NCI-H1092 (cell line): ENCODE measurements around the gene PIK3CA.

Experiments
- DNase-seq: peaks from one replicate; lab custom pipeline; 2025; lab: John Stamatoyannopoulos, UW

The PIK3CA gene

DNA sequence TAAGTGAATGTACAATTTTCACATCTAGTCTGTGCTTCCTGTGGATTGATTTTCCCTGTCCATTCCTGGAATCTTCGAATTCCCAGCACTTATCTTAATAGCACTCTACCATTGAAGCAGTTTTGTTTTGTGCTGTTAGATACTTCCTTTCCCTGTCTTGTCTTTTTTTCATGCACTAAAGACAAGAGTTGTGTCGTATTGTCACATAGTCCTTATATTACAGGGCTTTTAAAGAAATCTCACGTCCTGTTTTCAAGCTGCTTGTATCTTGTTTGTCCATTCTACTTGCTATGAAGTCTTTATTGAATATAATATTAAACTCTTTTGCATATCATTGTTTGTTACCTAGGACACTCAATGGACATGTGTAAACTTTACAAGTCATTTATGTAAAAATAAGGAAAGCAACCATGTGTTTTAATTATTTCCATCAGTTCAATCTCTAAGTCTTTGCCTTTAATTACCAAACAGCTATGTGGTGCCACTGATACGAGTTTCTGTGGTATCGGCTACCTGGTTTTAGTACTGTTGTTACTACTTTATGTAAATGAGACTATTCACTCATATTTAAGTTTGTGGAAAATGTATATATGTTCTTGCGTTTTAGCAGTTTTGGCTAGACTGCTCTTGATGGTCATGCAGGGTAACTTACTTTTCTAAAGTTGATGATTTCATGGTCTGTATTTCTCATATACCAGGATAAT lies 10.3 kb downstream of the PIK3CA start:
- DNase-seq, result no peak

DNA sequence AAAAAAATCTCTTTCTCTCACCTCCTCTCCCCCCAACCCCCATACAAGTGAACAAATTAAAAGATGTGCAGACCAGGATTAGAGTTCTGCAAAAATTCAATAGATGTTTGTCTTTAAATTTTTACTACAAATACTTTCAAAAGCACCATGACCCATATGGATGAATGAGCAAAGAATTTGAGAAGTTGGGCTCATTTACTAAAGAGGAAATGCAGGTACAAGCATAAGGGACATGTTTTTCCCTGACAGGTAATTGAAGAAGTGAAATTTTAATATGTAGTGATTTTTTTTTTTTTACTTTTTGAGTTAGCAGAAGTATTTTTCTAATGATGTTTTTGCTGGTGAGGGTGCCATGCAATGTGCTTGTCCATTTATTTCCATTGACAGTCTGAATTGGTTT lies 15.3 kb downstream of the PIK3CA start:
- DNase-seq, result no peak

DNA sequence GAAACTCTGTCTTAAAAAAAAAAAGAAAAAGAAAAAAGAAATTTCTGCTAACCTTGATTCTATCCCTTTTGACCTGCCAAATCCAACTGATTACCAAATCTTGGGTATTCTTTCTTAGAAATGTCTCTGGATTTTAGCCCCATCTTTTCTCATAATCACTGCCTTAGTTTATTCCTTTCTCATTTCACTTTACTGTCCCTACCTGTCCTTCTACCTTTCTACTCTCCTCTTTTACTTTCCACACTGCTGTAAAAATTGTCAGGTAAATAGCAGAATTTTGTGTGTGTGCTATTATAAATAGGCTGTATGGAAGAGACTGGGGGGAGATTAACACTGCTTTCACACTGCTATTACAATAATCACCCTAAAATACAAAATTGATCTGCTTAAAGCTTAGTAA lies 16.7 kb downstream of the PIK3CA start:
- DNase-seq, result no peak

DNA sequence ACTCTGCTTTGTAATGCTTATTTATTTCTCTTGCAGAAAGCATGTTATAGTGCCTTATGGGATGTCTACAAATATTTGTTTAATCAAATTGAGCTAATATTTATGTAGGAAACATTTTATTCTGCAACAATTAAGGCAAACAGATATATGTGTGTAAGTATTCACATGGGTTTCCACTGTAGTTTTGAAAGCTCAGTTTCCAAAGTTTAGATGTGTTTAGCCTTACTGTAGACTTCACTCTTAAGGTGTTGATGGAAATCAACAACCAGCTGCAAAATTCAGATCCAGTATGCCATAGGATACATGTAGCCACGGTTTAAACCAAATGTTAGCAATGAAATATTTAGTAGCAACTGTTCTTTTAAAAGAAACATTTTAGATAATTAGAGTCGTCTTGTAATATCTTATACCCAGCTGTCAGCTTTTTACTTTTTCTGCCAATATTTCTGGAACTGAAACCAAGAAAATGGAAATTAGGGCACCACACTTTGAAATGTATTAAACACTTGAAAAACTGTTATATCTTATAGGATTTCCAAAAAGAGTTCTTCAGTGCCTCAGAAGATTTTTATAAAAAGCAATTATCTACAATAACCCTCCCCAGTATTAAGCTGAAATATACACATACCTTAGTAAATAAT lies 18.5 kb downstream of the PIK3CA start:
- no peak for DNase-seq

DNA sequence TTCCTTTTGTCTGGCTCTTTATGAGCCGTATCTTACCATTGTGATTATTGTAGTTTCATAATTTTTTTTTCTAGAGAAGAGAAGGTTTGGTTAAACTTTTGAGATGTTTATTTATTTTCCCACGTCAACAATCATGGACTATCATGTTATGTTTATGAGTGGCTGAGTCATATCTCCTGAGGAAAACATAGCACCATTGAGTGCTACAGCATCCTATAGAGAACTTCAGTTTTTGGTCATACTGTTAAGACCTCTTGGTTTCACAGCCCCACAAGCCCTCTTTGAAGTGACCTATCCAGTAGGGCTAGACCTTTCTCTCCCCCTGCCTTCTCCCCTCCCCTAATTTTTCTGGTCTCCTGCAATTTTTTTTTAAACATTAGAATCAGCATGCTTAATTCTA lies 20.8 kb downstream of the PIK3CA start:
- no peak for DNase-seq

DNA sequence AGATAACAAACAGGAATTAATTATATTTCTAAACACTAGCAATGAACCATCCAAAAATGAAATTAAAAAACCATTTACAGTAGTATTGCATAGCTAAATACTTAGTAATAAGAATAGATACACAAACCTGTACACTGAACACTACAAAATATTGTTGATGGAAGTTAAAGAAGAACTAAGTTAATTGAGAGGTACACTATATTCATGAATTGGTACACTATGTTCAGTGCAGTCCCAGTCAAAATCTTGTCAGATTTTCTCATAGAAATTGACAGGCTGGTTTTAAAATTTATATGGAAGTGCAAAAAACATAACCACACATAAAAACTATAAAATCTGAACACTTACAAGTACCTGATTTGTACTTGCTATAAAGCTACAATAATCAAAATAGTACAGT lies 24.4 kb downstream of the PIK3CA start:
- no peak for DNase-seq

DNA sequence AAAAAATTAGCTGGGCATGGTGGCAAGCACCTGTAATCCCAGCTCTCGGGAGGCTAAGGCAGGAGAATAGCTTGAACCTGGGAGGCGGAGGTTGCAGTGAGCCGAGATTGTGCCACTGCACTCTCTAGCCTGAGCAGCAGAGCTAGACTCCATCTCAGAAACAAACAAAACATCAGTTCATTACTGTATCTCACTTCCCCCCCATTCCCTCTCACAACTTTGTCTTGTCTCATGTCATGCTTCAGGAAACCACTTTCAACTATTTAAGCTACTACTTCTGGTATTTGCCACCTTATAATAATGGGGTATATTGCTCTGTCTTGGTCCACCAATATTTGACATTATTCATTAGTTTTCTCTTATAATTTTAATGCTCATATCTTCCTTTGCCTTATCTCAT lies 26.2 kb downstream of the PIK3CA start:
- DNase-seq, result no peak

DNA sequence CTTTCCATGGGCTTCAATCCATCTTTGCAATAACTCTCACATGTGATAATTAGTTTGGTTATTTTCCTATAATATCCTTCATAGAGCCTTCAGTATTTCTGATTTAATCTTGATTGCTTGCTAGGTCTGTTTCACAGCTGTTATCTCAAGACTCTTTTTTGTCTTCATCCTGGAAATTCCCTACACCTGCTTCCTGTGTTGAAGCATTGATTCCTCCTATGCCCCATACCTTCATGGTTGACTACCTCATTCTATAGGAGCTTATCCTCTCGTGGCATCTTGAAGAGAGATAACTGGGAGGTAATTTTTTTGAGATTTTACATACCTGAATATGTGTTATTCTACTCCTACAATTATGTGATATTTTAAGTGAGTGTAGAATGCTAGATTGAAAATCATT lies 26.7 kb downstream of the PIK3CA start:
- DNase-seq, result no peak

DNA sequence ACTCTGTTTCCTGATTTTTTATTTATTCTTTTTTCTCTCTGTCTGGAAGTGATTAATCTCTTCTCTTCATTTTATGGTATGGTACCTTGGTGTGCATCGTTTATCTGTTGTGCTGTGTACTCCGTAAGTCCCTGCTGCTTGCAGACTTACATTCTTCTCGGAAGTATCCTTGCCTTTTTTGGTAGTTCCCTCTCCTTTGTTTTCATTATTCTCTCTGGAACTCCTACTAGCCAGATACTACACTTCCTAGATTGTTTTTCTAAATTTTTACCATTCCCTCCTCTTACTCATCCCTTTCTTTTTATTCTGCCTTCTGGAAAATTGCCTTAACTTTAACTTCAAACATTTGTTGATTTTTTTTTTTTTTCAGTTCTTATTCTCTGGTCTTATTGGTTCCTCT lies 27.2 kb downstream of the PIK3CA start:
- DNase-seq, result no peak

DNA sequence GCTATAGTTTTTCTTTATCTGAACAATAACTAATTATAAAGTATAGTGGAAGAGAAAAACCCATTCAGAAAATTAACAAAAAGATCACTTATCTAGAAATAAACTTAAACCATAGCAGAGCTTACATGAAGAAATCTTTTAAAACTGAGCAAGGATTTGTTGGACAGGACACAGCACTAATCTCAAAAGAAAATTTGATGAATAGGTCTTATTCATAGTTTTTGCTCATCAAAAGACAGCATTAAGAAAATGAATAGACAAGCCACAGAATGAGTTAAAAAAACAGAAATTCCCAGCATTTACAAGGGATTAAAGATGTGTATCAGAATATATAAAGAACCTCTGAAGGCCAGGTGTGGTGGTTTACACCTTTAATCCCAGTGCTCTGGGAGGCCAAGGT lies 29.5 kb downstream of the PIK3CA start:
- DNase-seq, result no peak

DNA sequence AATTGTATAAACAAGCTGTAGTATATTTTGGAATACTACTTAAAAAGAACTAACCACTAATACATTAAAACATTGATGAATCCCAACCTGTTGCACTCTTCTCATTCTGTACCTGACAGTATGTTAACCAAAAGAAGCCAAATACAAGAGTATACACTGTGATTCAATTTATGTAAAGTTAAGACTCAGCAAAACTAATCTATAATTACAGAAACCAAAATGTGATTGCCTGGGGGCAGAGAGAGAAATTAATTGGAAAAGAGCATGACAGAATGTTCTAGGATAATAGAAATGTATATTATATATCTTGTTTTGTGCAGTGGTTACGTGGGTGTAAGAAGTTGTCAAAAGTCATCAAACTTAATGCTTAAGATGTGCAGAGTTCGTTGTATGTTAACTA lies 31.1 kb downstream of the PIK3CA start:
- DNase-seq, result no peak

DNA sequence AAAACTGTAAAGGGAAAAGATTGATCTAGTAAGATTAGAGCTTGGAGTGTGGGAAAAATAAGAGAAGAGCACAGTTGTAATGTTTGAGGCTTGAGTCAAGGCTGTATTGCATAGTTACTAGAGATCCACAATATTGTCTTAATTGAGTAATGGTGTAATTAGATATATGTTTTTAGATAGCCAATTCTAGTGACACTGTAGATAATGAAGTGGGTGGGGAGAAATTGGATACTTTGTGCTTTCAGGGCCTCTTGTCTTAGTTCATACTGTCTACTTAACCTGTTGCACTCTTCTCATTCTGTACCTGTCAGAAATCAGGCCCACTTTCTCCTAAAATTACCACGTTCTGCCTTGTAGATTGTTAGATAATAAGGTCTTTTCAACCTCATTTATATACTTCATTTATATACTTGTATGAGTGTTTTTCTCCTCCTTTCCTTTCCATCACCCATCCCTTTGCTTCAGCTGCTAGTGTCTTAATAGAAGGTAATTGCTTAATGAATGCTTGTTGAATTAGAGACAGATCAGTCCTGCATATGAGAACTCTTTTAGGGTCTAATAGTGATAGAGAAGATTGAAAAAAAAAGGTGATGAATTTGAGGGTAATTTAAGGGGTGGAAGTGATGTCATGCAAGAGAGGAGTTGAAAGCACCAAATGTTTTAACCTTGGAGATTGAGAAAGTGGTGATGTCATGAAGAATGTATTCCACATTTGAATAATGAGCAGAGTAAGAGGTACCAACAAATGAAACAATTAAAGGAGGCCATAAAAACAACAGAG lies 32.0 kb downstream of the PIK3CA start:
- DNase-seq, result no peak

DNA sequence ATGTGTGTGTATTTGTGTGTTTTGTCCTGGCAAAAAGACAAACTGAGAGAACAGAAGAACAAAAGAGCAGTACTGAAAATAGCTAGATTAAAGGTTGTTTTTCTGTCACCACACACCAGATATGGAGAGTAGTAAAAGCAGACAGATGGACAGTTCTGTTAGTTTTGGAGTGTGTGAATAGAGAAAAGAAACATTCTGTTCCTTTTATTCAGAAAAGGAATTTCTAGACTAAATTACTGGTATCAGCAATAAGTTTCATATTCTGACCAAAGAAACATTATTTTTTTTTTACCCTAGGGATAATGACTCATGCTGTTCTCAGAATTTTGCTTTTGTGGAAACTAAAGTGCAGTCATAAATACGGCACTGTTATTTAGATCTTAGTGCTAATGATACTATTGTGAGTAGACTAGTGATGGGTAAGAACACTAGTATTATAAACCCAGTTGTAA lies 32.9 kb downstream of the PIK3CA start:
- no peak for DNase-seq

DNA sequence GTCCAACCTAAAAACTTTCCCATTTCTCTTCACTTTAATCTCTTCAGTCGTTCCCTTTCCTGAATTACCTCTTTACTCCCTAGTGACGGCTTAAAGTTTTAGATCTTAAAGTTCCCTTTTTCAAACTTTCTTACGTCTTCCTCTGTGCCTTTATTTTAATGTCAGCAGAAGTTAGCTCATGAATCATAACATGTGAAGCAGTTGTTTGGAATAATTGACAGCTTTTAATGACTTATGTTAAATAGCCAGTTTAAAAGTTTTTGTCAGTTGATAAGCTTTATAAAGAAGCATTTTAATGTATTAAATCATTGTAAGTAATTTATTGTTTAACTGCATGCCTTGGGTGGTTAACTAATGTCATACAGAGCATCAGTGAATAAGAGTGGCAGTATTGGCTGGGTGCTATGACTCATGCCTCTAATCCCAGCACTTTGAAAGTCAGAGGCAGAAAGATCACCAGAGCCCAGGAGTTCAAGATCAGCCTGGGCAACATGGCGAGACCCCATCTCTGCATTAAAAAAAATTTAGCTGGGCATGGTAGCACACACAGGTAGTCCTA lies 33.9 kb downstream of the PIK3CA start:
- DNase-seq, result no peak

DNA sequence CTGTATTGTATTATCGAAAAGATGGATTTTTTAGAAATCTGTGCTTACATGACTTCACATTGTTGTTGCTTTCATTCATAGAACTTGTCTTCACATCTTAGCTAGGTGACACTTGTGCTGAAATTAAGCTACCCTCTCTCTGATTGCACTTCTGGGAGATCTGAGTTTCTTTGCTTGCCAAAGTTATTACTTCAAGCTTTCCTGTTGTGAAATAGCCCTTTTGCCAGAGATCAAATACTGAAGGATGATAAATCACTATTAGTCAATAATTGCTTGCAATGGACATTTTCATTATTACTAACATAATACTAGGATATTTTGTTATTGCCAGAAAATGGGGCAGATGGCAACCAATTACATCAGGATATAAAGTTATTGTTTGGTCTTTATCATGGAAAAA lies 34.7 kb downstream of the PIK3CA start:
- DNase-seq, result no peak

DNA sequence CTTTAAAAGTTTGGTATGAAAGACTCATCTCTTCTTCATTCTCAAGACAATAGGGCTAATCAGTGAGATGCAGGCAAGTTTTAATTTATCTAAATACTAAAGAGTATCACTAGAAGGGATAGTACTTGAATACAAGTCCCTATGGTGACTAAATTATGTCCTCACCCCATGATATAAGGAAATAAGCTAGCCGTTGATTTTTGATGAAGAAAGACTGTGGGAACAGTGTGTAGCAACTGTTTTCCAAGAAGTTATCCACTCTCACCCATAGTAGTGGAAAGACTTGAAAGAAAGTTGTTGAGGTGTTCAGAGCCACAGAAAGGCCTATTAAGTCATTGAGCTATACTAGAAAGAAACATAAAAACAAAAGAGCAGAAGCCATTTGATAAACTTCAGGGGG lies 36.7 kb downstream of the PIK3CA start:
- DNase-seq, result no peak

DNA sequence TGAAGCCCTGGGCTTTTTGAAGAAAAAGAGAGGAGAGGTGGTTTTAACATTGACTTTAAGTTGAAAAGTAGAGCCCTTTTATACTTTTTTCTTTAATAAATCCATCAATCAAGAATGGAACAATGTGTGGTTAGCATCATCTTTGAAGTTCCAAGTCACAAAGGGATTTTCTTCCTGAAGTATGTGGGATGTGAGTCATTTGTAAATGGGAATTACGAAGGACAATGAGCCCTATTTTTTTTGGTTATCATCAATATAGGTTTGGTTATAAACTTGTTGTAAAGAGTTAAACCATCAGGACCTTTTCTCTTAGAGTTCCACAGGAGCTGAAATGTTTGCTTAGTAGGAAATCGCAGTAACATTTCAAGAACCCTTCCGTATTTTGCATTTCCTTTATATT lies 38.3 kb downstream of the PIK3CA start:
- no peak for DNase-seq

DNA sequence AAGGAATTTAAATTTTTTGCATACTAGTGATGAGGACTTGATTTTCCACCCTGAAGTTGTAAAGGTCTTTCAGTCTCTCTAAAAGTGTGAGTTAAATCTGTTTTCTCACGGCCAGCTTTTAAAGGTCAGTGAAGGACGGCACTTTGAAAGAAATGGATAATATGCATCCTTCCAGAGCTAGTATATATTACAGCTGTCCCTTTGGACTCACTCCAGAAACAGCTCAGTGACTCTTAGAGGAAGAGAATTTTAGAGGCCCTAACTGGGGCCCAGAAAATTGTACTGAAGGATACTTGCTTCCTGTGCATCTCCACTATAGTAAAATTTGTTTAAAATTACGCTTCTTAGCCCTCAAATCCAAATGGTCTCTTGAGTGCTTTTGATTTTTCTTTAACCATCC lies 41.6 kb downstream of the PIK3CA start:
- DNase-seq, result no peak

DNA sequence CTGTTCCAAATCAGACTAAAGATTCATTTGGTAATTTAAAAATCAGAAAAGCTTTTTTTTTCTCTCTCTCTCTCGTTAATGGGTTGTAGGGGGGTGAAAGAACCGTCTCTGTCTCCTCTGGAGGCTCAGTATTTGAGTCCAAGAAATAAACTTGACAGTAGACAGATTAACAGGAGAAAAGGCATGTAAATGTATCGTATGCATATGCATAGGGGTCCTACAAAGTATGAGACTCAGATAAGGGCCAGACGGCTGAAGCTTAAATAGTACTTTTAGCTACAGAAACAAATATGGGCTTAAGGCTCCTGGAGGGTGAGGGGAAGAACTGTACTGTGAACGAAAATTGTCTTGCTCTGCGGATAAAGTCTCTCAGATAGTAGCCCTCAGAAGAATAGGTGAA lies 42.4 kb downstream of the PIK3CA start:
- no peak for DNase-seq

DNA sequence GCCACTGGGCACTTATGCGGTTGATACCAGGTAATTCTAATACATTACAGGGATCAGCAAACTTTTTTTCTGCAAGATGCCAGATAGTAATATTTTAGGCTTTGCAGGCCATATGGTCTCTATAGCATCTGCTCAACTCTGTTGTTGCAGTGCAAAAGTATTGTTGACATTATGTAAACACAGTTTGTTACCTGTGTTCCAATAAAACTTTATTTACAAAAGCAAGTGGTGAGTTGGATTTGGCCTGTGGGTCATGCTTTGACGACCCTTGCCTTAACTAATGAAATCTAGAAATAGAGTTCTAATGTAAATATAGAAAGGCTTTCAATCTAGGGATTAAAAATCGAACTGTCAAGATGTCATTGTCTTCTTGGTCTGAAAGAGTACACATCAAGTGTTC lies 44.4 kb downstream of the PIK3CA start:
- no peak for DNase-seq

DNA sequence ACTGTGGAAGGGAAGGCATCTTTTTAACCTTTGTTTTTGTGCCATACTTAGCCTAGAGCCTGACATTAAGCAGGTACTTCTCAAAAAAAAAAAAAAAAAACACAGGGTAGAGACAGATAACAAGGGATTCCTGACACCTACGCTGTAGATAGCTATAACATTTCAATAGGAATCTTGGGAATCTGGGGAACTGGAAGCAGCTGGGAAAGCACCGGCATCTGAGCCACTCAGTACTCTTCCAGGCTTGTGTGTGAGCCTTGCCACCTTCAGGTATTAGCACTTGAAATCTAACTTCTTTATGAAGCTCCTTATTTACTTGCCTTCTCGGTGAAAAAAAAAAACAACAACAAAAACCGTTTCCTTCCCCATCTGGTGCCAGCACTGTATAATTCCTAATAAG lies 46.8 kb downstream of the PIK3CA start:
- DNase-seq, result no peak

DNA sequence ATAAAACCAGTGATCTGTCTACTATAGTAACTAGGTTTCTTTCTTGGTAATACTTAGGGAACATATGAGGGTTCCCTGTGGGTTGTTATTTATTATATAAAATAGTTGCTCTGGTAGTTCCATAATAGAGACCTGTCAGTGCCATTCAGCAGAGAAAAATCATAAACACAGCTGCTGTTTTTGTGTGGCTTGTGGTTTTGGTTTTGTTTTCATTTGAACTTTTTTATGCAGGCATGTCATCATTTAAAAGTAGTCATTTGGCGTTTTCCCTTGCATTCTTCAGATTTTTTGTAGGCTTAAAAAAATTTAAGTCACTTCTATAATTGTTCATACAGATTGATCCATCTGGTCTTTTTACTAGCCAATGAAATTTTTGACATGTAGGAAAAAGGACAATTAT lies 47.9 kb downstream of the PIK3CA start:
- no peak for DNase-seq

DNA sequence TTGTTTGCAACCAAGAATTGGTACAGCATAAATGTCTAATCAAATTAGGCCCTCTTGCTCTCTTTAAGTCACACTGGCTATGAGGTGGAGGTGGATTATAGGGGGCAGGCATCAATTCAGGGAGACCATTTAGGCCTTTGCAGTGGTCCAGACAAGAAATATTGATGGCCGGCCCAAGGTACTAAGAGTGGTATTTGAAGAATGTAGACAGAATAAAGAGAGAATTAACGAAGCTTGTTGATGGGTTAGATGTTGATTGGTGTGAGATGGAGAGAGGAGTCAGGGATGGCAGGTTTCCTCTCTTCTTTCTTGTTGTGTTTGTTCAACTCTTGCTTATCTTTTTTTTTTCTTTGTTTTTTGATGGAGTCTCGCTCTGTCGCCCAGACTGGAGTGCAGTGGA lies 48.5 kb downstream of the PIK3CA start:
- no peak for DNase-seq
